ENCODE results near the gene CLEC20A. TPM values are rescaled to one million over a fixed set of nuclear protein-coding genes. Genes with fewer than 3 reads are reported as not detected.

The CLEC20A gene
- total RNA-seq, 1 donor from 2014 or later, result not detected

DNA sequence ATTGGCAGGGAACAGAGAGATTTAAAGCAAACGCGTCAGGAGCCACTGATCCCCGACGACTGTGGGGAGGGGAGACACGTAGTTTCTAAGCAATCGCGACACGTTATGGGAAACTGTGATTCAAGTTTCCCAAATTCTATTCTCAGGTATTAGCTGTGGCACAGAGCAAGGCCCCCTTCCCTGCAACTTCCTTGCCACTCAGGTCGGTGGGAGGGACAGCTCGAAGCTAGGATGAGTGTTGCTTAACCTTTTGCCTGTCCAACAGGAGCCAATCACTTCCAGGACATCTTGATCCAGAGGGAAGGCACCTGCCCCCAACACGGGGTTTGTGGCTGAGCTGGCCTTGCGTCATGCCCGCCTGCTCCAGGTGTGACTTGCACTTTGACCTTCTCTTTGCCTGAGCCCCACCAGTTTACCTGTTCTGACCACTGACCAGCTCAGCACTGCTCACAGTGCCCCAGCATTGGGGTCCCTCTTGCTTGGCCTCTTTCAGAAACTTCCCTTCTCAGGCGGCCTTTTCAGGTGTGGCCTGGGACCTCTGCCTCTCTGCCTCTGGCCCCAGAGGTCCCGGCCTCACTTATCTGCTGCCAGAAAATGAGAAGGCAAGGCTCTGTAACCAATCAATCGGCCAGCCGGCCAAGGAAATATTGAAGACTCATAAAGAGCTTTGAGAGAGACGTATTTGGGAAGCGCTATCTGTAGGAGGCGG is 40.8 kb upstream of the CLEC20A start:
- H3K4me1 Mint-ChIP-seq, result peaks cover 4% of the 10 kb centered on the region
- H3K27me3 Mint-ChIP-seq (ENCODE audit: low read depth), result peaks cover 24% of the 10 kb centered on the region
- no peaks in the 10 kb centered on the region for H3K9me3 Mint-ChIP-seq
- no peak for DNase-seq (ENCODE audit: low read depth, low spot score)
- H3K4me3 Mint-ChIP-seq, result no peak overlapping the region
- TF ChIP-seq, protein P1, sequence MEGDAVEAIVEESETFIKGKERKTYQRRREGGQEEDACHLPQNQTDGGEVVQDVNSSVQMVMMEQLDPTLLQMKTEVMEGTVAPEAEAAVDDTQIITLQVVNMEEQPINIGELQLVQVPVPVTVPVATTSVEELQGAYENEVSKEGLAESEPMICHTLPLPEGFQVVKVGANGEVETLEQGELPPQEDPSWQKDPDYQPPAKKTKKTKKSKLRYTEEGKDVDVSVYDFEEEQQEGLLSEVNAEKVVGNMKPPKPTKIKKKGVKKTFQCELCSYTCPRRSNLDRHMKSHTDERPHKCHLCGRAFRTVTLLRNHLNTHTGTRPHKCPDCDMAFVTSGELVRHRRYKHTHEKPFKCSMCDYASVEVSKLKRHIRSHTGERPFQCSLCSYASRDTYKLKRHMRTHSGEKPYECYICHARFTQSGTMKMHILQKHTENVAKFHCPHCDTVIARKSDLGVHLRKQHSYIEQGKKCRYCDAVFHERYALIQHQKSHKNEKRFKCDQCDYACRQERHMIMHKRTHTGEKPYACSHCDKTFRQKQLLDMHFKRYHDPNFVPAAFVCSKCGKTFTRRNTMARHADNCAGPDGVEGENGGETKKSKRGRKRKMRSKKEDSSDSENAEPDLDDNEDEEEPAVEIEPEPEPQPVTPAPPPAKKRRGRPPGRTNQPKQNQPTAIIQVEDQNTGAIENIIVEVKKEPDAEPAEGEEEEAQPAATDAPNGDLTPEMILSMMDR (conservative IDR thresholded peaks at IDR 0.05), result no peak
- no peaks in the 10 kb centered on the region for H3K36me3 Mint-ChIP-seq (ENCODE audit: low read depth)
- H3K27ac Mint-ChIP-seq (ENCODE audit: unreplicated experiment), result no peak overlapping the region

DNA sequence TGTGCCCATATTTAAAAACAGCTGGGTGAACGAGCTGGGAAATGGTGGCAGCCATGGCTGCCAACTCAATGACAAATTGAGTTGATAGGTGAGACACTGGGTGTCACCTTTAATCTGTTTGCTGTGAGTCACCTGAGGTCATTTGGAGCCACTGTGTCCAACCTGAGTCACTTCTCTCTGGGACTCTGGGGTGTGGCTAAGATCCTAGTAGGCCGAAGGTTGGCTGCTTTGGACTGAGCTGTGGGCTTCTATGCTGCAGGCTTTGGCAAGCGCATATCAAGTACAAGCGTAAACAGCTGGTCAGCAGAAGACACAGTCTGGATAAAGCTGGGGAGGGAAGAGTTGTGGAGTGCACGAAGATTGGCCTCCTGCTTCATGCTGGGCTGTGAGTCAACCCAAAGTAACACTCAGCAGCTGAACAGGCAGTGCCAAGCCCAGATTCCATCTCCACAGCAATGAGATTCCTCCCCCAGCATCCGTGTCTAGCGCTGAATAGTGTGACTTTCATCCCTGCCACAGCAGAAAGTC is 40.1 kb upstream of the CLEC20A start:
- peaks cover 22% of the 10 kb centered on the region for H3K27me3 Mint-ChIP-seq (ENCODE audit: low read depth)
- no peak for DNase-seq (ENCODE audit: low read depth, low spot score)
- no peak overlapping the region for H3K27ac Mint-ChIP-seq (ENCODE audit: unreplicated experiment)
- TF ChIP-seq, protein P1 (conservative IDR thresholded peaks at IDR 0.05), result no peak
- peaks cover 5% of the 10 kb centered on the region for H3K4me1 Mint-ChIP-seq
- H3K9me3 Mint-ChIP-seq, result no peaks in the 10 kb centered on the region
- H3K4me3 Mint-ChIP-seq, result no peak overlapping the region
- H3K36me3 Mint-ChIP-seq (ENCODE audit: low read depth), result no peaks in the 10 kb centered on the region

DNA sequence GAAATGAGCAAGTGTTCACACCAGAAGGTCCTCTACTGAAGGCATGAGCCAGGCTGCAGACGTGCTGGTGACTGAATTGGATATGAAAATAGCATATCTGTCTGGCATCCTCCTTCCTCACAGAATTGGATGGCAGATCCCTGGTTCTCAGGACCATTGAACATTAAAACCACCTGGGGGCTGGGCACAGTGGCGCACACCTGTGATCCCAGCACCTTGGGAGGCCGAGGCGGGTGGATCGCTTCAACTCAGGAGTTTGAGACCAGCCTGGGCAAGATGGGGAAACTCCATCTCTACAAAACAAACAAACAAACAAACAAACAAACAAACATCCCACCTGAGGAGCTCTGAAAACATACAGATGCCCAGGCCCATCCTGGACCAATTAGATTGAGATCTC is 39.6 kb upstream of the CLEC20A start:
- peaks cover 5% of the 10 kb centered on the region for H3K4me1 Mint-ChIP-seq
- no peak overlapping the region for H3K4me3 Mint-ChIP-seq
- TF ChIP-seq, protein P1 (conservative IDR thresholded peaks at IDR 0.05), result no peak
- DNase-seq (ENCODE audit: low read depth, low spot score), result no peak
- H3K27me3 Mint-ChIP-seq (ENCODE audit: low read depth), result peaks cover 22% of the 10 kb centered on the region
- H3K27ac Mint-ChIP-seq (ENCODE audit: unreplicated experiment), result no peak overlapping the region
- H3K36me3 Mint-ChIP-seq (ENCODE audit: low read depth), result no peaks in the 10 kb centered on the region
- no peaks in the 10 kb centered on the region for H3K9me3 Mint-ChIP-seq

DNA sequence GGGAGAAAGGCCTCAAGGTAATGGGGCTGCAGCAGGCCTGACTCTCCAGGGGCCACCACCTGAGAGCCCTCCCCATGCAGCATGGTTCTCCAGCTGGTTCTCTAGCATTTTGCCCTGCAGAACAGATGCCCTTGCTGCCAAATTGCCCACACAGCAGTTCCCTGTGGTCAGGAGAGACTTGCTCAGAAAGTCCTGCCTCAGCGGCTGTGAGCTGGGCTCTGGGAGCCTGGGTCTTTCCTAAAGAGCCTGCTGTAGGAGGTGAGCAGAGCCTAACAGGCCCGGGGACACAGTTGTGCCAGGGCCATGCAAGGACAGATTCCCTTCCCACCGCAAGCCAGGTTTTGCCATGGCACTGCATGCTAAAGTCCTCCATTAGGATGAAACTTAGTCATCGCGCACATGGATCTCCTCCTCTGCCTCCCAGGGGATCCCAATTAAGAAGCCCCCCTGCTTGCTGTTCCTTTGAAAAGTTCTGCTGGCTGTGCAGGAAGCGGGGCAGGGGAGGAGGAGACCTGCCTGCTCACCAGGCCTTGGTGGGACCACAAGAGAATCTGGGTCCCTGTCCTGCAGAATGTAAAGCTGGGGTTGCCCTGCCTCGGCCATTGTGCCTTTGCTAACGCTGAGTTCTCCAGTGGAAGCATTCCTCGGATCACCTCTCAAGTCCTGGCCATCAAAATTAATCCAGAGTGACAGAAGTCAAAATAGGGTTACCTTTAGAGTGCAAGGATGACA is 37.5 kb upstream of the CLEC20A start:
- no peak for DNase-seq (ENCODE audit: low read depth, low spot score)
- Mint-ChIP-seq H3K36me3 (ENCODE audit: low read depth) (no peaks in the 10 kb centered on the region), H3K4me3 (no peak overlapping the region), H3K27ac (ENCODE audit: unreplicated experiment) (no peak overlapping the region), H3K27me3 (ENCODE audit: low read depth) (peaks cover 8% of the 10 kb centered on the region), H3K9me3 (no peaks in the 10 kb centered on the region), H3K4me1 (peaks cover 10% of the 10 kb centered on the region)
- TF ChIP-seq, protein P1 (conservative IDR thresholded peaks at IDR 0.05), result no peak

DNA sequence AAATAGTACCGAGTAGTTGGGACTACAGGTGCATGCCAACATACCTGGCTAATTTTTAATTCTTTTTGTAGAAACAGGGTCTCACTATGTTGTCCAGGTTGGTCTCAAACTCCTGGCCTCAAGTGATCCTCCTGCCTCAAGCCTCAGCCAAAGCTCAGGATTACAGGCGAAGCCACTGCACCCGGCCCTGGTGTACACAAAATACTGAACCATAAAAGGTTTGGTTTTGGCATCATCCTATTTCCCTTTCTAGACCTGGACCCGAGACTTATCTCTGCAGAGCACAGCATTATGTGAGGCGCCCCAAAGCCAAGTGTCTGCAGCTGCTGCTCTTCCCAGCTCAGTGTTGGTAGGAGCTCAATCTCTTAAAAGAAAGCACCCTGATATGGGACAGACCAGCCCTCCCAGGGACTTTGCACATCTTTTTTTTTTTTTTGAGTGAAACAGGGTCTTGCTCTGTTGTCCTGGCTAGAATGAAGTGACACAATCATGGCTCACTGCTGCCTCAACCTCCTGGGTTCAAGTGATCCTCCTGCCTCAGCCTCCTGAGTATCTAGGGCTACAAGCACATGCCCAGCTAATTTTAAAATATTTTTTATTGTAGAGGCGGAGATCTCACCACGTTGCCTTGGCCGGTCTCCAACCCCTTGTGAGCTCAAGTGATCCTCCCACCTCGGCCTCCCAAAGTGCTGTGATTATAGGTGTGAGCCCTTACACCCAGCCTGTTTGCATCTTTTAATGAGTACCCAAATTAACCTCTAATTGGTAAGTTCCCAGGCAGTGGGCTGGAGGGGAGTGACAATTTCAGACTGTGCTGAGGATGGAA is 36.6 kb upstream of the CLEC20A start:
- DNase-seq (ENCODE audit: low read depth, low spot score), result no peak
- peaks cover 4% of the 10 kb centered on the region for H3K27me3 Mint-ChIP-seq (ENCODE audit: low read depth)
- no peaks in the 10 kb centered on the region for H3K36me3 Mint-ChIP-seq (ENCODE audit: low read depth)
- peaks cover 10% of the 10 kb centered on the region for H3K4me1 Mint-ChIP-seq
- no peaks in the 10 kb centered on the region for H3K9me3 Mint-ChIP-seq
- no peak overlapping the region for H3K27ac Mint-ChIP-seq (ENCODE audit: unreplicated experiment)
- TF ChIP-seq, protein P1 (conservative IDR thresholded peaks at IDR 0.05), result no peak
- no peak overlapping the region for H3K4me3 Mint-ChIP-seq
